K562 (cell line): Measurements from ENCODE around the gene TMCO1. TPM values are rescaled to one million over a fixed set of nuclear protein-coding genes. Genes with fewer than 3 reads are reported as not detected.

Experiments used
- ATF6 ChIP-seq: sonication (generic); formaldehyde crosslinking; IDR thresholded peaks from 2 replicates; pipeline ENCODE4 v1.4.0; 2020; ENCODE audit warnings: mild to moderate bottlenecking, missing genetic modification reagents
- BCLAF1 ChIP-seq, 2 experiments: fragments of 450-650 bp in 1 of 2; IDR thresholded peaks; 2 replicates each; pipeline ENCODE4 v1.6.1; 2011 to 2017; ENCODE audit warnings: low read depth in 2 of 2, antibody characterized with exemption in 1 of 2, borderline replicate concordance in 1 of 2, low read length in 1 of 2, mild to moderate bottlenecking in 1 of 2, mixed read lengths in 1 of 2; ENCODE audit not compliant: control insufficient read depth in 1 of 2
- CHAMP1 ChIP-seq: fragments of 450-650 bp; IDR thresholded peaks from 2 replicates; pipeline ENCODE4 v1.6.1; 2016; ENCODE audit warnings: mild to moderate bottlenecking
- CTCFL ChIP-seq: IDR thresholded peaks from 2 replicates; pipeline ENCODE4 v1.6.1; 2011; ENCODE audit warnings: borderline replicate concordance, low read depth, mild to moderate bottlenecking, moderate library complexity, low read length; ENCODE audit not compliant: insufficient read depth, poor library complexity, severe bottlenecking
- HMBOX1 ChIP-seq: sonication (generic); IDR thresholded peaks from 2 replicates; pipeline ENCODE4 v1.6.1; 2016
- ILF3 ChIP-seq: fragments of 450-650 bp; IDR thresholded peaks from 2 replicates; pipeline ENCODE4 v1.6.1; 2018; ENCODE audit warnings: antibody characterized with exemption, mild to moderate bottlenecking, moderate library complexity, borderline replicate concordance
- MLLT1 ChIP-seq, 2 experiments: fragments of 450-650 bp; IDR thresholded peaks; 2 replicates each; pipeline ENCODE4 v1.6.1; 2016
- SMARCA4 ChIP-seq: fragments of 450-650 bp; IDR thresholded peaks from 2 replicates; pipeline ENCODE4 v1.6.1; 2016
- TAF7 ChIP-seq: fragments of 450-650 bp; IDR thresholded peaks from 2 replicates; pipeline ENCODE4 v1.6.1; 2016; ENCODE audit warnings: missing genetic modification characterization, missing compliant biosample characterization
- ZC3H11A ChIP-seq: IDR thresholded peaks from 2 replicates; pipeline ENCODE4 v1.6.1; 2012; ENCODE audit warnings: low read depth, low read length, improper control_type of control experiment
- ZNF274 ChIP-seq: IDR thresholded peaks from 2 replicates; pipeline ENCODE4 v1.6.1; 2011; ENCODE audit warnings: low read depth, mild to moderate bottlenecking, low read length, moderate library complexity, borderline replicate concordance
- ZNF79 ChIP-seq: fragments of 250-450 bp; sonication (Bioruptor Pico); IDR thresholded peaks from 2 replicates; pipeline ENCODE4 v1.4.0; 2020; ENCODE audit warnings: low read depth, mild to moderate bottlenecking, moderate library complexity
- ZNF830 ChIP-seq: fragments of 250-450 bp; sonication (Bioruptor Pico); IDR thresholded peaks from 2 replicates; pipeline ENCODE4 v1.5.0; 2021; ENCODE audit warnings: mild to moderate bottlenecking
- polyA plus RNA-seq, 8 experiments: library from polyadenylated mRNA; depleted of rRNA in 4 of 8; stranded (reverse) in 5 of 8; unstranded in 3 of 8; fragments of >200 nt; fragmentation: Nextera tagmentation in 2 of 8; fragmentation: Illumina TruSeq in 1 of 8; extraction: Ambion mirVana in 2 of 8; extraction: Trizol in 1 of 8; gene quantifications; 2 replicates each; pipeline versions ENCODE4 v1.2.1 to v1.2.3, GENCODE V29; 2011 to 2014; ENCODE audit warnings: inconsistent platforms in 1 of 8, missing spikeins in 1 of 8
- total RNA-seq, 7 experiments: library from RNA; depleted of rRNA in 6 of 7; stranded (reverse); fragments of >200 nt in 6 of 7; fragmentation: Illumina TruSeq in 2 of 7; extraction: Trizol in 2 of 7; gene quantifications; 2 replicates each; pipeline versions ENCODE4 v1.2.1 to v1.2.3, GENCODE V29; 2011 to 2021; ENCODE audit warnings: low replicate concordance in 1 of 7

TMCO1 gene
- total and polyA plus RNA-seq, 9 of the 15 experiments (the other 6 are each of a cell fraction or from before 2014, with no cell fraction given) = 69.3 to 561 (median 175) TPM

GRCh38 chr1:165747632-165748447 is 20.8 kb downstream of the TMCO1 start (continued):
- no peak for TF ChIP-seq ZC3H11A
- no peak for TF ChIP-seq MLLT1 (IDR thresholded peaks at IDR 0.05)
- no peak for TF ChIP-seq ZNF830 (CRISPR knock-in tag)
- TF ChIP-seq ILF3 = no peak
- no peak for TF ChIP-seq ZNF79
- no peak for TF ChIP-seq CHAMP1
- no peak for TF ChIP-seq CTCFL
- no peak for TF ChIP-seq TAF7
- no peak for TF ChIP-seq ATF6 (CRISPR knock-in tag)
- TF ChIP-seq ZNF274 = no peak
- TF ChIP-seq SMARCA4 = 0 out of 2 replicates have a peak, but pooled peaks have one; percentile 20
- peak; percentile 84 for TF ChIP-seq HMBOX1
- no peak for TF ChIP-seq BCLAF1 (IDR thresholded peaks at IDR 0.05; ENCODE audit: borderline replicate concordance in 1 of 2, control insufficient read depth in 1 of 2, low read depth in 2 of 2, low read length in 1 of 2)
